Fibroblast of skin of abdomen (primary cell): ENCODE data around the gene COL12A1.

Experiments
- DNase-seq: peaks from one replicate; pipeline ENCODE4 v3.0.0-alpha.2; 2013

COL12A1 gene

DNA sequence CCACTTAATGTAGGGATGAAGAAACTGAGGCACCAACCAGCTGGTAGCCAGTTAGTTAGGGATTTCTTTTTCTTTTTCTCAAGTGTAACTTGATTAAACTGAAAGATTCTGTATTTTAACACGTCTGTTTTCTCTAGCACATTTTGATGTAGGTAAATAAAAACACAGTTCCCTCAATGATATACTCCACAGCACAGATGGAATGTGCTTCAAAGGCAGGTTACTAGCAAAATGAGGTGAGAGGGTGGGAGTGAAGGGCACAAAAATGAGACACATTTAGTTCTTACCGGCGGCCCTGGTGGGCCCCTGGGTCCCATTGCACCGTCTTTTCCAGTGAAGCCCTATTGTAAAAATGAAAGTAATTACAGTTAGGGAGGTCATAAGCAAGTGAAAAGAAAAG, 108.9 kb downstream of the COL12A1 start:
- no peak for DNase-seq

DNA sequence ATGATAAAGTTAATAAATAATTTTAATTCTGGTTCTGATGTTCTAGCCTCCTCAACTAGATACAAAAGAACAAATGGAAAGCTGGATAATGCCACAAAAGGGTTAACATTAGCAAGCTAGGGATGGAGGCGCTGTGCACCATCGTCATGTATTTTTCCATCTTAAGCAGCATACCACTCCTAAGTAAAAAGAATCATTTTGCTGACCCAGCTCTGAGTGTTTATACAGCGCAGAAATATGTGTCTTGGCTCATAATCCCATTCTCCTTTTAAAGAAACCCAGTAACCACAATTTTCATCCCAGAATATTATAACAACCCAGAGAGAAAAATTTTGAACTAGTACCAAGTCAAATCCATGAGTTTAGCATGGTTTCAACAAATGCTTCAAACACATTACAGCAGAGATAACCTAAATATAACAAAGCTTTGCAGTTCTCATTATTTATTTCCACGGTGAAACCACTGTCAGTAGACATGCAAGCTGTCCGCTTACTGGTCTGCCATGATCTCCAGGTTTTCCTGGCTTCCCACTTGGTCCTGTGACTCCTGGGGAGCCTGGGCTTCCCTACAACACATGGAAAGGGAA, 111.1 kb downstream of the COL12A1 start:
- DNase-seq: peak; percentile 91

DNA sequence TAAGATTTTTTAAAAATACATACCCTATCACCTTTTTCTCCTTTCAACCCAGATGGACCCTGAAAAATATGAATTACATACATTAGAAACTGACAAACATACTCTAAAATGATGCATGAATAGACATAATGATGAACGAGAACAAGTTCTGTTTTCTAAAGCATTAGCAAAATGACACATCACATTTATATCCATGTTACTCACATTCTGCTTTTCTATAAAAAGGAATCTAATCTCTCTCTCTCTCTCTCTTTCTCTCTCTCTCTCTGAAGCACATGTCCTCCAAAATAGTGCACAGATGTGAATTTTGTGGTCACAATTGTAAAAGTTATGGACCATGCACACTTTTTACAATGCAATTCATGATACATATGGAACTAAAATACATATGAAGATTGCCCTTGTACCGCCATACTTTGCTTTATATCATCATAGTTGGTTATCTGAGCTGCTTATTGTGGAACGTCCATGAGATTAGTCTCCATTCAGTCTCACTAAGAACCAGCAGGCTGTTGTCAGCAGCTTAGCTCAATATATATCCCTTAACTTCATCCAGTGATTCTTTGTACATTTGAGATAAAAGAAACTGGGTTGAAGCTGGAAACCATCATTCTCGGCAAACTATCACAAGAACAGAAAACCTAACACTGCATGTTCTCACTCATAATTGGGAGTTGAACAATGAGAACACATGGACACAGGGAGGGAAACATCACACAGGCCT, 114.2 kb downstream of the COL12A1 start:
- peak; percentile 49 for DNase-seq

DNA sequence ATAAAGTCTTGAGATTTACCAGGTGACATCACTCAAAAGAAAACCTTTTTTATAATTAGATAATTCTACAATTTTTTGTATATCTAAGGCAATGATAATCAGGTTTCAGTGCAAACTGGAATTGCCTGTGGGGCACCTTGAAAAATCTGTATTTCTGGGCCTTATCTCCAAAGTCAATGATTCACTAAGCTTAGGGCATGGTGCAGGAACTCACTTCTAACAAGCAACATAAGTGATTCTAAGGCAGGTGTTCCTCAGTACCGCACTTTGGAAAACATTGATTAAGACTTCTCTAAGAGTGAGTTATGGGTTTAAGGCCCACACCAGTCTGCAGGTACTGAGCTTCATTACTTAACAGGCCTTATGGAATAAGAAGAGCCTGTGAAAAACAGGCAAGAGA, 115.3 kb downstream of the COL12A1 start:
- DNase-seq: no peak

DNA sequence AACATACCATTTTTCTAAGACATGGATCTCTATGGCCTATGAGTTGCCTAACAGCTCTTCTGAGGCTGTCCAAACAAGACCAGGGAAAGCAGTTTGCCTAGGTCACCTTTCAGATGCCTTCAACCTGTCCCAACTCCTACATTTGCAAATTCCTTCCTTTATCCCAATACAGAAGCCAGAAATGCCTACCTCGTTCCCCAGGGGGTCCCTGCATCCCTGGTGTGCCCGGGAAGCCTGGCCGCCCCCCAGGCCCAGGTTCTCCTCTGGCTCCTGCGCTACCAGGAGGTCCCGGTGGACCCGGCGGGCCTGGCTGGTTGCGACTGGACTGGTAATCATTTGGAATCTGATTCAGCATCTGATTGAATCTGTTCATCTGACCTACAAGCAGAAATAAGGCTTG, 115.9 kb downstream of the COL12A1 start:
- no peak for DNase-seq

DNA sequence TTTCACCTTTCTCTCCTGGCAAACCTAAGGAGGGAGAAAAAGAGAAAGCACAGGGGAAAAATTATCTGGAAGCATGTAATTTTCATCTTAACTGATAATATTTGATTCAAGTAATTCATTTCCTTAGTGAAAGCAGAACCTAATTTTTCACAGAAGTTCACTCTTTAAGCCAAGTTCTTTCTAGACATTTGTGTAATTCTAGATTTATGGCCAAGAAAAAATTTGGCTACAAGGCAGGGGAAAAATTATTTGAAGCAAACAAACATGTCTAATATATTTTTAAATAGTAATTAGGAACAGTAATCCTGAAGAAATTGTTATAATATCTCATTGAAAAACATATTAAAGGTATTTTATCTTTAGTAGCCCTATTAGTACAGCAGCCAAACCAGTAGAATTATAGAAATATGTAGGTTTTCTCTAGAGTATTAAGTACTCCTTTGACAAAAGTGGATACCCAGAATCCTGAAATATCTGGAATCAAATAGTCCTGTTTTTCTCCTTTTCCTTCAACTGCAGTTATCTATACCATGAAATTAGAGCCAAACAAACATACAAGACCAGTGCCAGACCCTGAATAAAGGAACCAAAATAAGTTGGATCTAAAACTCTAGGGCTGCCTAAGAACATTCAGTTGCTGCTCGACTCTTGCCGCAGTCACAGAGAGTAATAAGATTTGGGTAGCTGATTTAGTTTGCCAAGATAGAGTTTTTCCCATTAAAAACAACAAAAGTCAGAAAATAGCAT, 116.5 kb downstream of the COL12A1 start:
- DNase-seq: no peak

DNA sequence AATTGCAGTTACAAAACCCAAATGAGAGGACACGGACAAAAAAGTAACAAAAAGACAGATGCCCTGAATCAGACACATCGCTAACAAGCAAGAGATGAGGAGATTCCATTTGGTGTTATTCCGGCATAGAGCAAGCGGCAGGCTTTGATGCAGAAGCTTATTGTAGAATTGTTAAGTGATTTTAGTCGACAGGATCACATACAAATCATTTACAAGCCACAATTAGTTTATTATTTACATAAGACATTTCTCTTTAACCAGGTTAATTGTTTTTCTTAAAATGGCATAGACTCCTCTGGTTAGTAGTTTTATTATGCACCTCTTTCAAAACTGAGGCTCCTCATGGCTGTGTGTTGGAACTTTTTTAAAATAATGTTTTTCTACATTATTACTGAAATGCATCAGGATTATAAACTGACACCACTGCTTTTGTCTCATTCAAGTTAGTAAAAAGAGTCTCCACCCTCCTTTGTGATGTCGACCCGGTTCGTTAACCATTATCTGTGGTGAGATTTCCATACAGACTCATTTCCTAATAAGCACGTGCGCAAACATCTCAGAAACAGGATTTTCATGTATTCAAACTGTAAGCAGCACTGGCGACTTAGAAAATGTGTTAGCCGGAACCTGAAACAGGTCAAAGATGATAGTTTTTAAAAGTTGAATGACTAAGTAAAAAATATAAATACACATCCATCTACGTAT, 119.8 kb downstream of the COL12A1 start:
- DNase-seq: no peak

DNA sequence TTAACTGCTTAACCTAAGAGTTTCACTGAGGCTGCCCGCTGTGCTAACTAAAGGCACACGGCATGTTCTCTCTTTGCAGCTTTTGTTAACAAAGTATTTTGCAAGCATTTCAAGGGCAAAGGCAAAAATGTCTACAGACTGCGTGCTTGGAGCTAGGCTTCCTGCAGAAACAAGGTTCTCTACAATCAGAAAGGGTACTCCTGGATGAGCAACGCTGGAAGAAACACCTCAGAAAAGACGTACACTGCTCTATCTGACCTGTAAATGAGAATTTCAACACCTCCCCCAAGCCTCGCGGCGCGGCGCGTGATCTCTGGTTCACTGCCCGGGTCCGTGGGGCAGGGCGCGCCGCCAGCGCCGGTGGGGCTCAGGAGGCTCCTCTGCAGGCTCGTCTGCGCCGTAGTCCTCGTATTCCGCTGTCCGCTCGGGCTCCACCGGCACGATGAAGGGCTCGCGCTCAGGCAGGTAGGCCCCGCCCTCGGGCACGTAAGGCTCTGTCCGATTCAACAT, 120.9 kb downstream of the COL12A1 start:
- no peak for DNase-seq

DNA sequence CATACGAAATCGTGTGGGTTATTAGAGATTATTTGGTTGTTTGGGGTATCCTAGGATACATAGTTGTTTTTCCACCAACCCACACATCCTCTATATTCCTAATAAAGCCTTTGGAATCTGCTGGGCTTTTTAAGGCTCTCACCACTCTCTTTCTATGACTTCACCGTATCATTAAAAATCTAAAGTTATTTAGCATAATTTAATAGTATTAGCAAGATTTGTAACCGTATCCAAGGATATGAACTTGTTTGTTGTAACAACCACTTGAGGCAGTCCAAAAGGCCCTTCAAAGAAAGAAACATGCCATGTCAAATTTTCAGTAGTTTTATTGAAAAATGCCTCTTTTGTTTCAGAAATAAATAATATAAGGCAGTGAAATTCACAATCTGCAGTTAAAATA, 121.8 kb downstream of the COL12A1 start:
- no peak for DNase-seq

DNA sequence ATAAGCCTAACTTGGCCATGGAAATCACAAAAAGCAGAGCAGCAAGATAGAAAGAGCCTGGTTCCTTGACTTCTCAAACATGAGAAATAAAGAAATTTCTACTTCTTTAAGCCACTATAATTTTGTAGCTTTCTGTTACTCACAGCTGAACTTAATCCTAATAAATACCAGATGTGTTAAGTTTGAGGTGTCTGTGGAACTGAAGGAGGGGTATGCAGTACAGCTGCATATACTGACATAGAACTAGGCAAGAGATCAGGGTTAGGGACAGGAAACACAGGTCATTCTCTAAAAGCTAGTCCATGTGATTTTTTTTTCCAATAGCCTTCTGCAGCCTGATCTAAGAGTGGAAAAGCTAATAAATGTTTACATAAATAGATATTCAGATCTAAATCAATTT, 123.9 kb downstream of the COL12A1 start:
- DNase-seq: peak; percentile 62

DNA sequence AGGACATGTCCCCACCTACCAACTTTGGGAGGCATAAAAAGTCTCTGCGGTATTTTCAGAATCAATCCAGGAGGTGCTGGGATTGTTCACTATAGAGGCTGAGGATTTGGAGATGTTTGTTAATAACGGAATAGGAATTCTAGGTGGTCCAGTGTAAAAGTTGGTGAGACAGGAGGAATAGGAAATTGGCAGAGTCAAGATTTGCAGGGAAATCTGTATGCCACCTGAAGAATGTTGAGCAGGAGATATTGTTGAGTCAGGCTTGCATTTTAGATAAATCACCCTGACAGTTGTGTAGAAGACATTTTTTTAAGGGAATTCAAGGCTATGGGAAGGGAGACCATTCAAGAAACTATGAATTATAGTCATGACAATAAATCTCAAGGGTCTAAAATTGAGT, 124.8 kb downstream of the COL12A1 start:
- peak; percentile 35 for DNase-seq

DNA sequence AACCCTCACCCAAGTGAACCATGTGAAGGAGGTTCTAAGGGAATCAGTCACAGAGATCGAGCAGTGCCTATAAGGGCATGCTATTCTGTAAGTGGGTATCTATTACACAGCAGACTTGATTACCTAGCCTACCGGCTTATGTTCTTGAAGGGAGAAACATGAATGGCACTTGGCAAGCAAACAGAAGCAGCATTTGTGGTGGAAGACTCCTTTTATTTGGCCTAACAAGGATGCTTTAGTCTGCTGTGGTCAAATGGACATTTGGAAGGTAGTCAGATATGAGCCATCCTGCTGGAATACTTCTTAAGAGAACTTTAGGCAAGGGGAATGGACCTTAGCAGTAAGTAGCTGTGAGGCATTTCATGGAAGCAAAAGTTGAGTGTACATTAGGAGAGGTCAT, 126.3 kb downstream of the COL12A1 start:
- DNase-seq: peak; percentile 52

DNA sequence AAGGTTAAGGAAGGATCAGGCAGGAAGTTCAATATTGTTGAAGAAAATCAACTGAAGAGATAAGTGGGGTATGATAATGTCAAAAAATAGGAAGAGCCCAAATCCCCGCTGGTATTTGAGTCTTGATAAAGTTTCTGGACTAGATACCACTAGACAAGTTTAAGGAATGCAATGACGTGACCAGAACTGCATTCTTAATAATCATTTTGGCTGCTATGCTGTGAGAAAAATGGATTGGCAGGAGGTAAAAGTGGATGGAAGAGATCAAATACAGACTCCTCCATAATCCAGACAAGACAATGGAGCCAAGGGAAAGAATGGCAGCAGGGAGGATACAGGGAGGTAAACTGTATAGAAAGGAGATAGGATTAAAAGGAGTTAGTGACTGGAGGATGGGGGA, 128.2 kb downstream of the COL12A1 start:
- DNase-seq: peak; percentile 43

DNA sequence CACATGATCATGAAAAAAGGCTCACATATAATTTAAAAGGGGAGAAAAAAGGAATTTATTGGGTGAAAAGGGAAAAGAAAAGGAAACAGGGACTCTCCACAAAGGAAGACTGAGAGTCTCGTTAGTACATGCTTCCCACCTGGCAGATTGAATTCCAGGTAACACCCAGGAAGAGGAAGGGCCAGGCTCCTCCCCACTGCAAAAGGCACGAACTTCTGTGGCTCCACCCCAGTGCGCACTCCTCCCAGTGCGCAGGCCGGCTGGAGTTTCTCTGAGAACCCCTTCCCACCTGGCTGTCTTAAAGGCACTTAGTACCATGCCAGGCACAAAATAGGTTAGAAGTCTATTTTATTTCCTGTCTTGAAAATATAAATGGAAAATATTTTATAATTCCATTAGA, 129.8 kb downstream of the COL12A1 start:
- DNase-seq: no peak

DNA sequence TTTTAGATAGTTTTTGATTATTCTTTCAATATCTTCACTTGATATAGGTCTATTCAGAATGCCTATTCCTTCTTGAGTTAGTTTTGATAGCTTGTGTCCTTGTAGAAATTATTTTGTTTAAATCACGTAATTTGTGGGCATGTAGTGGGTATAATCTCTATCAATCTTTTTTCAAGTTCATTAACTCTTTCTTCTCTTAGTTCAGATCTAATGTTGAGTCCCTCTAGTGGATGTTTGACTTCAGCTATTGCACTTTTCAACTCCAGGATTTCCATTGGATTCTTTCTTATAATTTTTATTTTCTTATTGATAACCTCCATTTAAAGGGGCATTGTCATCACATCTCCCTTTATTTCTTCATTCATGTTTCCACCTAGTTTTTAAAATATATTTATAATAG, 135.6 kb downstream of the COL12A1 start:
- no peak for DNase-seq

DNA sequence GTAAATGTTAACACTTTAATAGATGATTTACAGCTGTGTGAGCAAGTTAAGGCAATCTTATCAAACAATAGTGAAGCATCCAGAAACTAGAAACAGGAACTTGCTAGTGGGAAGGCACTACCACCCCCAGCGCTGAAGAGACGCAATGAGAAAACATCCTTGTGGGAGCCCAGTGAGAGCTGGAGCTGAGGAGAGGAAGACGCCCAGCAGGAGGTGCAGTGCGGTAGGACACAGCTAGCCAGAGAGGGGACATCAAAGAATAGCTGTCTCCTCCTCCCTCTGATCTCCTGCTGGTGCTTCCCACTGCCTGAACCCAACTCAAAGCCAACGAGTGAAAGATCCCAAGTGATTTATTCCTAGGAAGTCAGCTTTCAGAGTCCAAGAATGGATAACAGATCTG, 140.3 kb downstream of the COL12A1 start:
- peak; percentile 62 for DNase-seq

DNA sequence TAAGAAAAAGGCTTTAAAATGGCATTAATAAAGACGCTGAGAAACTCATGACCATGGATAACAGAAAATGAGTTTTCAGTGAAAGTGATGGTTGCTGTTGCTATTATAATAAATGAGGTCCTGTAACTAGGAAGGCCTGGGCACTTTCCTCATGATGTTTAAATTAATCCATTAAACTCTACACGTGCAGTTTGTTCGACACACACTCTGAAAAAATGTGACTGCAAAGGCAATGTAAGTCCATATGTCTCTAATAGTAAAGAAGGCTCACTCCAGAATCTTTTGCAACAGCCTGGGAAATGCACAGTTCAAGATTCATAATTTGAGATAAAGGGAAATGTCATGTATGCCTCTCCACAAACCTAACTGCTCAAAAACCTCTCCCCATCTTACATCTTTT, 153.4 kb downstream of the COL12A1 start:
- DNase-seq: peak; percentile 67

DNA sequence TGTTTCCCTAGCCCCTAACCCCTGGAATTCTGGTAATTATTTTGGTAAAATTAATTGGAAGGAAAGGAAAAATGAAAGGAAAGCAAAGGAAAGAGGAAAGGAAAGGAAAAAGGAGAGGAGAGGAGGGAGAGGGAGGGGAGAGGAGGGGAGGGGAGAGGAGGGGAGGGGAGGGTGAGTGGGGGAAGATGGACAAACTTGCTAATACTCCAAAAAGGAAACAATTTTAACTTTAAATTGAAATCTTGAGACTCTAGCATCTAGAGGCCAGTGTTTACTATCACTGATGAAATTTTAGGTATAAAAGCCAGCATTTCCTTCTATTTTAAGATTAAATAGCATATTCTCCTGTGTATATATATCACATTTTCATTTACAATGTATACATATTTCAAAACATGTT, 156.5 kb downstream of the COL12A1 start:
- no peak for DNase-seq

DNA sequence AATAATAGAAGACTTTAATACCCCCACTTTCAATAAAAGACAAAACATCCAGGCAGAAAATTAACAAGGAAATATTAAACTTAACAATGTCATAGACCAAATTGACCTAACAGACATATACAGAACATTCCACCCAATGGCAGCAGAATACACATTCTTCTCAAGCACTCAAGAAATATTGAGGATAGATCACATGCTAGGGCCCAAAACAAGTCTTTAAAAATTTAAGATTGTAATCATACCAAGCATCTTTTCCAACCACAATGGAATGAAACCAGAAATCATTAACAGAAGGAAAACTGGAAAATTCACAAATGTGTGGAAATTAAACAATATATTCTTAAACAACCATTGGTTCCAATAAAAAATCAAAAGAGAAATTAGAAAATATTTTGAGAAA, 161.0 kb downstream of the COL12A1 start:
- peak; percentile 55 for DNase-seq

DNA sequence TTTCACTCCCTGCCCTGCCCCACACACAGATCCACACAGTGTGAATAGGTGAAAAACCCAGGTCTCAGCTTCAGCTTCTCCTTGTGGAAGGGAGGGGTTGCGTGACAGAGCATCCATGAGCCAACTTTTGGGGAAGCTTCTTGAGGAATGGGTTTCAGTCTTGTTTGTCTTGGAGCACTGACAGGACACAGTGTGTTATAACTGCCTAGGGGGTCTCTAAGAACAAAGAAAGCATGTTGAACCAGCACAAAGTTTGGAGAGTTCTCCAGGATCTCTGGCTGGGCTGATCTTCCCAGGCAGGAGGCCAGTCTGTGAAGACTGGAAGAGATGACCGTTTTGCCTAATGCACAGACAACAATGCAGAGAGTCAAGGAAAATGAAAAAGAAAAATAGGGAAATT, 164.5 kb downstream of the COL12A1 start:
- no peak for DNase-seq
